HG02610 (cell line): ENCODE results near the gene GNAT2.

Source experiments
- ATAC-seq: cut with Tn5 transposase; IDR thresholded peaks from one replicate; pipeline ENCODE4 v1.9.1; 2021; ENCODE audit warnings: mild to moderate bottlenecking, moderate library complexity; ENCODE audit not compliant: unreplicated experiment

The GNAT2 gene

DNA sequence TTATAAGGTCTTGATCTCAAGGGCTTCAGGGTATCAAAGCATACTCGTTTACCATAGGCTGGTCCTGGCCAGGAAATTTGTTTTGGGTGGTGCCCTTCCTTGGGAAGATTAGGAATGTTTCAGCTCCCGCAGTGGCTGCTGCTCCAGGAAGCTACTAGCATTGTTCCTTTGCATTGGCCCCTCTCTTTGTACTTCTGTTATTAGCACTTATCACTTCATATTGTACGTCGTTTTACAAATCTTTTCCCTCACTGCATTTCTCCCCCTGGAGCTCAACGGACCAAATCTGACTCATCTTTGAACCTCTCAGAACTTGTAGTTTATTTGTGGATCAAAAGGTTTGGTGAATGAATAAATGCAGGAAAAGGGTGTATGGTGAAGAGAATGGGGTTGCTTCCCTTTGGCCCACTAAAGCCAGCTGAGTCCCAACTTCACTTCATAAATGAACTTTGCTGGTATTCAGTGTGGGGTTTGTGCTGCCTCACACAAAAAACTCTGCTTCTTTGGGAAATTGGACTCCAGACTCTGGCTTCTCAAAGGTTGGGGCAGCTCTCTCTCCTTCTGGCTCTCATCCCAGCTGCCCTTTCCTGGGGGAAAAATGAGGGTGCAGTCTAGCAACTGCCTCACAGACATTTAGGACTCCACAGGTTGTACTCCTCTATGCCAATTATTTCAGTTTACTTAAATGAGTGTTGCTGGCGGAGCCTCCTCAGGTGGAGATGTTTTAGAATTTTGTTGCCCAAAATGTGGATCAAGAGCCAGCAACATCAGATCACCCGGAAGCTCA, 5.9 kb downstream of the GNAT2 start:
- no peak for ATAC-seq

- ATAC-seq = no peak
Observed at GRCh38 chr1:109611308-109611990, 8.0 kb downstream of the GNAT2 start.

DNA sequence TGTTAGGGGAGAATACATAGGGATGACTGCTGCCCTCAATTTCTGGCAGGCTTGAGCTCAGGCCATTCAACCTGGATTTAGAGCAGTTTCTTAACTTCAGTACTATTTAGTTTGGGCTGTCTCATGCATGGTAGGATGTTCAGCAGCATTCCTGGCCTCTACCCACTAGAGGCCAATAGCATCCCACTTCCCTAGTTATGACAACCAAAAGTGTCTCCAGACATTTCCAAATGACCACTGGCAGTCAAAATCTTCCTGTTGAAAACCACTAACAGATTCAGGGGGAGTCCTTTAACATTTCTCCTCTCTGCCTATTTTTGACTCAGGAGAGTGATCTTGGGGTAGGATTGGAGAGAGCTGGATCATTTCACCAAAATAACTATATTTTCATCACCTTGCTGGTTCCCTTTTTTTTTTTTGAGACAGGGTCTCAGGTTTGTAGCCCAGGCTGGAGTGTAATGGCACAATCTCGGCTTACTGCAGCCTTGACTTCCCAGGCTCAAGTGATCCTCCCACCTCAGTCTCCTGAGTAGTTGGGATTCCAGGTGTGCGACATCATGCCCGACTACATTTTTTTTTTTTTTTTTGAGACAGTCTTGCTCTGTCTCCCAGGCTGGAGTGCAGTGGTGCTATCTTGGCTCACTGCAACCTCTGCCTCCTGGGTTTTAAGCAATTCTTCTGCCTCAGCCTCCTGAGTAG, 8.7 kb downstream of the GNAT2 start:
- no peak for ATAC-seq

DNA sequence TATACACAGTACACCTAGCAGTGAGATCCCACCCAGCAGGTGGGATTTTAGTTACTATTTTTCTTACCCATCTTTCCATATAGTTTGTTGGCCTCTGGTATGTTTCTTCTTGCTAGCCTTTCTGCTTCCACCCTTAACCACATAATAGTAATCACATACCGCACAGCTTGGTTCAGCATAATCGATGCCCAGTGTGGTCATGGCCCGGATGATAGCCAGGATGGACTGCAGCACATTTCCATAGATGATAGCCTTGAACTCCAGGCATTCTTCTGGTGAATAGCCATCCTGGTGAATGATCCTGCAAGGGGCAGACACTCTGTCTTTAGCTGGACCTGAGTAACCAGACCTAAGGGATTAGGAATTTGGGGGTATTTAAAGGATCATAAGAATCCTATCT, 9.5 kb downstream of the GNAT2 start:
- ATAC-seq = no peak

DNA sequence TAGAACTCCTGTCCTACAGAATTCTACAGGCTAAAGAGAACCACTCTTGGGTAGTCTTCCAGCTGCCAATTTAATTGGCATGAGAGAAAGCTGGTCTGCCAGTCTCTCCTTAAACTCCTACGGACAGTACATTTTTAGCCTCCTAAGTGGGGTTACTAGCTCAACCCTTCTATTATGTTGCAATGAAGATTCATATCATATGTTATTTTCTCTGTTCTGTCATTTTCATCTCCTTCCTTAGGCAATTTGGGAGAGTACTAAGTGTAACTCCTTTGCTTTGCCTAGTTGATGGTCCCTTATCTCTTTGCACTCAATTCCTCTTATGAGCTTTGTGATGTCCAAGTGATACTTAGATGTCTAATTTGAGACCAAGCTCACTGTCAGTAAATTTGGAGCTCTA, 14.0 kb downstream of the GNAT2 start:
- no peak for ATAC-seq

DNA sequence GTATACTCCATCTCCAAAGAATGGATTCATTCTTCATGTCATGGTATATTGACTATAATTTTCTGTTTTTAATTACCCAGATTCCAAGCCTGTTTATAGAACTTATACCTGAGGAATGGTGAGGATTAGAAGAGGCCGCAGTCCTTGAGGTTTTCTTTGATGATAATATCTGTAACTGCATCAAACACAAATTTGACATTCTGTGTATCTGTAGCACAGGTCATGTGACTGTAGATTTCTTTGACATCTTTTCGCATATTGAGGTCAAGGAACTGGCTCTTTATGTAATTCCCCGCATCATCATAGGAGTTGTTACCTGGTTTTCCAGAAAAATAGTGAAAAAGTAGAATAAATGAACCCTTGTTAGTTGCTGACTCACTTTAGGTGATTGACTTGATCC, 16.2 kb downstream of the GNAT2 start:
- ATAC-seq = no peak

GRCh38 chr1:109598655-109599054, 20.8 kb downstream of the GNAT2 start:
- no peak for ATAC-seq

DNA sequence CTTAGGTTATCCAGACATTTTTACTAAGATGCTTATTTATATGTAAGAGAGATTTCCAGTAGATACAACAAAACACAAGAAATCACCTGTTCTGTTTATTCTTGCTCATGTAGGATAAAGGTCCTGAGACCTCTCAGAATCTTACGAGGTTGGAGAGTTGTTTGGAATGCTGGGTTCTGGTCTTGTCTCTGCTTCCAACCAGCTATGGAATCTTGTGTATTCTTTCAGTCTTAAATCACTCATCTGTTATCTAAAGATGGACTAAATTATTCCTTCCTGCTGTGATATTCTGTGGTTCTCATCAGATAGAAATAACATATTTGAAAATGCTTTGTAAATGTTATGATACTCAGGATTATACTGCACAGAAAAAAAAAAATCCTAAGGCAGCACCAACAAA, 21.3 kb downstream of the GNAT2 start:
- ATAC-seq = no peak

- no peak for ATAC-seq
Observed at GRCh38 chr1:109595531-109595930, 23.9 kb downstream of the GNAT2 start.

- no peak for ATAC-seq
Observed at GRCh38 chr1:109592916-109593315, 26.5 kb downstream of the GNAT2 start.

DNA sequence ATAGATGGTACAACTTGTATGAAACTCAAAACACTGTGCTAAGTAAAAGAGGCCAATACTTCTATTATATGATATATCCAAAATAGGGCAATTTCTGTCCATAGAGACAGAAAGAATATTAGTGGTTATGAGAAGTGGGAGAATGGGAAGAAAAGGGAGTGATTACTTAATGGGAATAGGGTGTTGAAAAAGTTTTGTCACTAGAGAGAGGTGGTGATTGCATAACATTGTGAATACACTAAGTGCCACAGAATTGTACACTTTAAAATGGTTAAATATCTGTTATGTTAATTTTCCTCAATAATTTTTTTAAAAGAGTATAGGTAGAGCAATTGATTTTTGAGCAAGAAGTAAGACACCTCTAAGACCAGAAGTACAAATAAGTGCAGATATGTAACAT, 29.7 kb downstream of the GNAT2 start:
- no peak for ATAC-seq

- no peak for ATAC-seq
Observed at GRCh38 chr1:109589177-109589576, 30.2 kb downstream of the GNAT2 start.

DNA sequence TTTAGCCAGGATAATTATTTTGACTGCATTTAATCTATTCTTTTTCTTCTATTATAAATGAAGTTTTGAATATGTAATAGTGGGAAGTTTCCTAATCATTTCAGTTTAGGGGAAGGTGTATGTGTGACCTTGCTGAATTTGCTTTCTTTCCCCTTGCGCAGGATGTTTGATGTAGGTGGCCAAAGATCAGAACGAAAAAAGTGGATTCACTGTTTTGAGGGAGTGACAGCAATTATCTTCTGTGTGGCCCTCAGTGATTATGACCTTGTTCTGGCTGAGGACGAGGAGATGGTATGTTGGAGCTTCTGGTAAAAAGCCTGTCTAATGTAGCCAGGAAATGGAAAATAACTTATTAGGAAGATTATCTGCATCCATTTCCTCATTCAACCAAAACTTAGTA, 33.4 kb downstream of the GNAT2 start:
- no peak for ATAC-seq

GRCh38 chr1:109584766-109585165, 34.6 kb downstream of the GNAT2 start:
- no peak for ATAC-seq

DNA sequence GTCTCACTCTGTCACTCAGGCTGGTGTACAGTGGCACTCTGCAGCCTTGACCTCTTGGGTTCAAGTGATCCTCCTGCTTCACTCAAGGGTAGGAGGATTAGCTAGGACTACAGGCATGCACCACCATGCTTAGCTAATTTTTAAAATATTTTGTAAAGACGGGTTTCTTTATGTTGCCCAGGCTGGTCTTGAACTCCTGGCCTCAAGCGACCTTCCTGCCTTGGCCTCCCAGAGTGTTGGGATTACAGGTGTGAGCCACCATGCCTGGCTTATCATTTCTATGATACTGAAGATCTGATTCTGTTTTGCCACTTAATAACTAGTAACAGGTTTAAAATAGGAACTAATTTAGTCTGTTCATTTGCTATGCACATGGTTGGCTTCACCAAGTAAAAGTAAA, 37.4 kb downstream of the GNAT2 start:
- no peak for ATAC-seq

DNA sequence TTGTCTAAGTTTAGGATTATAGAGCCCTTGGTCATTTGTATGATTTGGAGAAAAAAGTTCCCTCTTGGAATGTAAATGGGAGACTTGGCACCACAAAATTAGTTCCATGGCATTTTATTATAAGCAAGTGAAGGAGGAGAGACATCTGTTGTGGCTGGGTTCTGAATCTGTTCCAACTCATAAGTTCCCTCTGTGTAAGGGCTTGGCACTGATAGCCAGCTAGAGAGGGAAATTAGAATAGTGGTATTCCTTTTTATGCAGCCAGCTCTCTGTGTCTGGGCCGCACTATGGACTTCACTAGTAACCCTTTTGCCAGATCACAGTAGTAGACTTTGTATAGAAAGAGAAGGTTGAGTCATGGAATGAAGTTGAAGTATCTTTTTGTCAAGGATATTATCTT, 39.9 kb downstream of the GNAT2 start:
- ATAC-seq = no peak

- ATAC-seq = no peak
Observed at GRCh38 chr1:109578947-109579443, 40.4 kb downstream of the GNAT2 start.

DNA sequence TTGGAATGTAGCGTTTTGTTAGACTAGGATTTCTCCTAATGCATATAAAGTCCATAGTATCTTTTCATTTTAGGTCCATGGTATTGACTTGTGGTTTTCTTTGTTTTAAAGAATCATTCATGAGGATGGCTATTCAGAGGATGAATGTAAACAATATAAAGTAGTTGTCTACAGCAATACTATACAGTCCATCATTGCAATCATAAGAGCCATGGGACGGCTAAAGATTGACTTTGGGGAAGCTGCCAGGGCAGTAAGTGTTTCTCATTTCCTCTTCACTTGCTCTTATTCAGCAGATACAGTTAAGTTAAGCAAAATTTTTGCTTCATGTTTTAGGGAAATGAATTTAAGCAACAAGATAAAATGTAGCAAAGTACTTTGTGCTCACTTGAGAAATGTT, 45.6 kb downstream of the GNAT2 start:
- no peak for ATAC-seq

- ATAC-seq = no peak
Observed at GRCh38 chr1:109570414-109570813, 49.0 kb downstream of the GNAT2 start.

GRCh38 chr1:109569323-109569722, 50.1 kb downstream of the GNAT2 start:
- no peak for ATAC-seq

GRCh38 chr1:109567877-109568672, 51.3 kb downstream of the GNAT2 start:
- no peak for ATAC-seq
